CD4-positive, alpha-beta T cell treated with Interferon gamma for 1 hour (primary cell): ENCODE results near the gene ELANE.
A peak's percentile ranks its signal among the peaks of the same experiment; 100 is the strongest.
"Not testable (repeated sequence)": the region's sequence is repeated elsewhere in the genome, so short reads cannot be mapped to it uniquely, and the experiment has no call there.

ENCODE experiments used
- DNase-seq: peaks from one replicate; pipeline ENCODE4 v3.0.0-alpha.2; 2020

Gene ELANE

GRCh38 chr19:843180-843835 is 8.8 kb upstream of the ELANE start:
- DNase-seq, result no peak

- DNase-seq, result no peak
Measured at GRCh38 chr19:843836-844545, 8.1 kb upstream of the ELANE start.

DNA sequence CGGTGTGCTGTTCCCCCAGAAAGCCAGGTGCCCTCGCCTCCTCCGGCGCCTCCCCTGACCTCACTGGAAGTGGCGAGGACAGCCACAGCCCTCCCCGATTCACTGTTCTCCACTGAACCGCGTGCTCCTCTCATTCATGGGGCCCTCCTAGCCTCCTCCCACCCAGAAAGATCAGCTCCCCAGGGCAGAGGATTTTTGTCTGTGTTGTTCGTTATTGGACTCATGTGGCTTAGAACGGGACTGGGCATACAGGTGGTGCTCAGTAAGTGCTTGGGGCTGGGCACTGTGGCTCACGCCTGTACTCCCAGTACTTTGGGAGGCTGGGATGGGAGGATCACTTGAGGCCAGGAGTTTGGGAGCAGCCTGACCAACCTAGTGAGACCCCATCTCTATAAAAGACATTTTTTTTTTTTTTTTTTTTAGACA is 7.5 kb upstream of the ELANE start:
- DNase-seq, result no peak

DNA sequence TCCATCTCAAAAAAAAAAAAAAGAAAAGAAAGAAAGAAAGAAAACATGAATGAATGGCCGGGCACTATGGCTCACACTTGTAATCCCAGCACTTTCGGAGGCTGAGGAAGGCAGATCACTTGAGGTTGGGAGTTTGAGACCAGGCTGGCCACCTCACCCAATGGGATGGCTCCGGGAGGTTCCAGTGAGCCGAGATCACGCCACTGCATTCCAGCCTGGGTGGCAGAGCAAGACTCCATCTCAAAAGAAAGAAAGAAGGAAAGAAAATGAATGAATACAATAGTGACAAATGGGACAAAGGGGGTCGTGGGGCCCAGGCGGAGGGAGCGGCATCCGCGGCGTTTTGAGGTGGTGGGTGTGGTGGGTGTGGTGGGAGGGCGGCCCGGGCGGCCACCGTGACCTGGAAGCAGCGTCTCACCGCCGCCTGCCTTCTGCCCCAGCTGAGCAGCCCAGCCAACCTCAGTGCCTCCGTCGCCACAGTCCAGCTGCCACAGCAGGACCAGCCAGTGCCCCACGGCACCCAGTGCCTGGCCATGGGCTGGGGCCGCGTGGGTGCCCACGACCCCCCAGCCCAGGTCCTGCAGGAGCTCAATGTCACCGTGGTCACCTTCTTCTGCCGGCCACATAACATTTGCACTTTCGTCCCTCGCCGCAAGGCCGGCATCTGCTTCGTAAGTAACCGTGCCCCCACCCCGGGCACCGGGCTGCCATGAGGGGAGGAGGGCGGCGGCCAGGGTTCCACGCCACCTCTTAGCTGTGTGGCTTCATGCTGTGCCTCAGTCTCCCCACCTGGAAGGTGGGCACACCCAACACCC is 6.2 kb upstream of the ELANE start:
- no peak for DNase-seq

- no peak for DNase-seq
Measured at GRCh38 chr19:848386-848921, 3.6 kb upstream of the ELANE start.

- DNase-seq, result not testable (repeated sequence)
Measured at GRCh38 chr19:849195-849594, 2.9 kb upstream of the ELANE start.

GRCh38 chr19:850221-850978 is 1.7 kb upstream of the ELANE start:
- DNase-seq, result no peak

GRCh38 chr19:850979-851335 is 1.1 kb upstream of the ELANE start:
- no peak for DNase-seq

GRCh38 chr19:853014-853585 is 997 bp downstream of the ELANE start:
- DNase-seq, result no peak

GRCh38 chr19:853614-854220 is 1.6 kb downstream of the ELANE start:
- DNase-seq, result not testable (repeated sequence)

DNA sequence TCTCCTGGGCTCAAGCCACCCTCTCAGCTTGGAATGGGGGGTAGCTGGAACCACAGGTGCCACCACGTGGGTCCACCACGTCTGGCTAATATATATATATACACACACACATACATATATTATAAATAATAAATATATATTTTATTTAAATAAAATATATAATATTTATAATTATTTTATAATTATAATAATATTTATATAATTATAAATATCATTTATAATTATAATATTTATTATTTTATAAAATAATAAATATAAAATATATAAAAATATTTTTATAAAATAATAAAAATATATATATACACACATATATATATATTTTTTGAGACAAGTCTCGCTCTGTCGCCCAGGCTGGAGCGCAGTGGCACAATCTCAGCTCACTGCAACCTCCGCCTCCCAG is 2.4 kb downstream of the ELANE start:
- DNase-seq, result no peak

- no peak for DNase-seq
Measured at GRCh38 chr19:855142-855541, 3.0 kb downstream of the ELANE start.

DNA sequence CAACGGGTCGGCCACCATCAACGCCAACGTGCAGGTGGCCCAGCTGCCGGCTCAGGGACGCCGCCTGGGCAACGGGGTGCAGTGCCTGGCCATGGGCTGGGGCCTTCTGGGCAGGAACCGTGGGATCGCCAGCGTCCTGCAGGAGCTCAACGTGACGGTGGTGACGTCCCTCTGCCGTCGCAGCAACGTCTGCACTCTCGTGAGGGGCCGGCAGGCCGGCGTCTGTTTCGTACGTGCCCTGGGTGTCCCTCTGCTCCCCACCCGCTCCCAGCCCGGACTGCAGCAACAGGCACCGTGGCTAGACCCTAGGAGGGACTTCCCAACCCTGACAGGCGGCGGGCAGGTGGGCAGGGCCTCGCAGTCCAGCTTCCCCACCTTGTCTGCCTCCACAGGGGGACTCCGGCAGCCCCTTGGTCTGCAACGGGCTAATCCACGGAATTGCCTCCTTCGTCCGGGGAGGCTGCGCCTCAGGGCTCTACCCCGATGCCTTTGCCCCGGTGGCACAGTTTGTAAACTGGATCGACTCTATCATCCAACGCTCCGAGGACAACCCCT is 3.5 kb downstream of the ELANE start:
- DNase-seq, result no peak

GRCh38 chr19:858284-858683 is 6.2 kb downstream of the ELANE start:
- DNase-seq, result no peak

DNA sequence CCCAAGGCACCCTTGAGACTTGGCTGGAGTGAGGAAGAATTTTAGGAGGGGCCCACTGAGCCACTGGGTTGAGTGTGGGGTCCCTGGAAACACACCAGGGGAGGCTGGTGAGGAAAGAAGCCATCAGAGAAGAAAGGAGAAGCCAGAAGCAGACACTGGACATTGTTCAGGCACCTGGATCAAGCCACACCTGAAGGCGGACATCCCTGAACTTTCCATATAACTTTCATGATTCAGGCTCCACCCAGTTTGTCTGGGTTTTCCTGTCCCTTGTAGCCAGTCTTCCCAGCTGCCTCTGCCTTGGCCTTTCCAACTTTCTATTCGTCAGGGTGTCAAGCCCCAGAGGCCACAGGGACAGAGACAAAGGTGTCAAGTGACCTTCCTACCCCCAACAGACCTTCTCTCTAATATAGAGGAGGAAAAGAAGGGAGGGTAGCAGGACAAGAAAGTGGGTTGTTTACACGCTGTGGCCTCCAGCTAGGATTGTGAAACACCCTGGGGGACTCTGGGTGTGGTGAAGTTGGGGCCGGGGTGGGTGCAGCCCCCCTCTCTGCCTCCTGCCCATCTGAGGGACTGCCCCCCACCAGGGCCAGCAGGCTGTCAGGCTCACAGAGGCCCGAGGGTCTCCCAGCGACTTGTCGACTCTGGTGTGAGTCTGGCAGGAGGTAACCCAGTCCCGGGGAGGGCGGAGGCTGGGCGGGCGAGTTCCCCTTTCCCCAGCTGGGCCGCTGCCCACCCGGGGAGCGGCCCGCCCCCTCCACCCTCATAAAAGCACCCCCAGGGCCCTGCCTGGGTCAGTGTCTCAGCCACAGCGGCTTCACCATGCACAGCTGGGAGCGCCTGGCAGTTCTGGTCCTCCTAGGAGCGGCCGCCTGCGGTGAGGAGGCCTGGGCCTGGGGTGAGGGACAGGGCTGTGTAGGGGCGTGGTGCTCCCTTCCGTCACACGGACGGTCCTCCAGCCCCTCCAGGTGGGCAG is 7.1 kb downstream of the ELANE start, which contains the start of gene CFD:
Gene CFD (plus strand): TSS at position 797 of the 976 bp plus-strand sequence. CDS start 26 bp downstream, at position 823.
- DNase-seq, result peak; percentile 53

DNA sequence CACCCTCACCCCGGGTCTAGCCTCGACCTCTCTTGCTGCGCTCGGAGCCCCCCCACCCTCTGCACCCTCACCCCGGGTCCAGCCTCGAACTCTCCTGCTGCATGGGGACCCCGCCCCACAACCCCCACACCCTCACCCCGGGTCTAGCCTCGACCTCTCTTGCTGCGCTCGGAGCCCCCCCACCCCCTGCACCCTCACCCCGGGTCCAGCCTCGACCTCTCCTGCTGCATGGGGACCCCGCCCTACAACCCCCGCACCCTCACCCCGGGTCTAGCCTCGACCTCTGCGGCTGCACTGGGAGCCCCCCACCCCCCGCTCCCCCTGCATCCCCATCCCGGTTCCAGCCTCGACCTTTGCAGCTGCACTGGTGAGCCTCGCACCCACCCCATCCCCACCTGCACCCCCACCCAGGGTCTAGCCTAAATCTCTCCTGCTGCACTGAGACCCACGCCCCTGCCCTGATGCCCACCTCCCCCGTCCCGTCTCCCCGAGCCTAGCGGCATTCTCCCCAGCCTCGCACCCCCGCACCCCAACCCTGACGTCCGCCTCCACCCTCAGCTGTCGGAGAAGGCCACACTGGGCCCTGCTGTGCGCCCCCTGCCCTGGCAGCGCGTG is 9.1 kb downstream of the ELANE start:
- DNase-seq, result no peak

GRCh38 chr19:861756-862580 is 9.9 kb downstream of the ELANE start:
- DNase-seq, result peak; percentile 75

- peak; percentile 79 for DNase-seq
Measured at GRCh38 chr19:862581-863314, 10.6 kb downstream of the ELANE start.
